IPS DF 19.7 (cell line): ENCODE results near the gene ZC3H7A.

Experiments
- DNase-seq: peaks from one replicate; pipeline ENCODE4 v3.0.0-alpha.2; 2013; ENCODE audit warnings: low read depth, low spot score

ZC3H7A gene

DNA sequence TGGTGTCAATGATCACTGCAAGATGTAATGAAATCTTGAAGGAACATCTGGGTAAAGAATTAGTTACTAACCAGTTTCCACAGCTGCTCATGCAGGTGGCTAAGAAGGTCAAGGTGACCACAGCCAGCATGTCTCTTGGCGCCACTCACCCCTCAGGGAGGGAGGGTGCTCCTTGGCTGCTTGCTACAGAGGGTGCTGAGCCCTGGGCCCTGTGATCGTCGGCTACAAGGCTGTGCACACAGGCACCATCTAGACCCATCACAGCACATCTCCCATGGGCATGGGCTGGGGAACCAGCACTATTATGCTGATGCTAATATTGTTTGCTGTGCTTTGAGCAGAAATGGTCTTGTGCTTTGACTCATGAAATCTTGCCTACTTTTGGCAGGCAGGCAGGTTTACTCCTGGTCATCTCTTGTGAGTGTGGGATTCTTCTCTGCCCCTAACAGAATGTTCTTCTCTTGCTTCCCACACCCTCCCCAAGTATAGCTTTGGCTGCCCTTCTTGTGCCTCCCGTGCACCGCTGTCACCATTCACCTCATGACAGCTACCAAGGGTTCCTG is 90.8 kb downstream of the ZC3H7A start:
- DNase-seq = no peak

- no peak for DNase-seq
Measured at GRCh38 chr16:11705311-11706025, 91.6 kb downstream of the ZC3H7A start.
